KBM-7 (cell line): ENCODE data around the gene KLHDC8B.

ENCODE experiments used
- DNase-seq: peaks from one replicate; pipeline ENCODE4 v3.0.0-alpha.2; 2015
- in situ Hi-C: fragments of 300-500 bp; cut with MboI; formaldehyde crosslinking; loops from 2 replicates; pipeline ENCODE4 v1.14.3; 2020; ENCODE audit warnings: low sequenced_read_pairs, low pct_unique_long_range_greater_than_20kb, mixed read lengths

Gene KLHDC8B

GRCh38 chr3:49157289-49157688 lies 14.1 kb upstream of the KLHDC8B start:
- DNase-seq = no peak
- in situ Hi-C loops = no loop called here

GRCh38 chr3:49158103-49158709 lies 13.2 kb upstream of the KLHDC8B start:
- in situ Hi-C loops = no loop called here
- peak; percentile 60 for DNase-seq

GRCh38 chr3:49158792-49159191 lies 12.6 kb upstream of the KLHDC8B start:
- in situ Hi-C loops = no loop called here
- DNase-seq = no peak

GRCh38 chr3:49161197-49161596 lies 10.2 kb upstream of the KLHDC8B start:
- no peak for DNase-seq
- in situ Hi-C loops = no loop called here

- in situ Hi-C loops = no loop called here
Observed at GRCh38 chr3:49161808-49162530, 9.4 kb upstream of the KLHDC8B start.

GRCh38 chr3:49162751-49163419 lies 8.5 kb upstream of the KLHDC8B start:
- DNase-seq = no peak
- in situ Hi-C loops = no loop called here

More at GRCh38 chr3:49161808-49162530, 9.4 kb upstream of the KLHDC8B start:
- peak; percentile 80 for DNase-seq

- in situ Hi-C loops = no loop called here
- no peak for DNase-seq
Observed at GRCh38 chr3:49163609-49164008, 7.8 kb upstream of the KLHDC8B start.

GRCh38 chr3:49164983-49165720 lies 6.2 kb upstream of the KLHDC8B start:
- in situ Hi-C loops = no loop called here
- no peak for DNase-seq

GRCh38 chr3:49165771-49166751 lies 5.3 kb upstream of the KLHDC8B start, which contains the start of gene CCDC71:
Gene CCDC71, minus strand, starts transcription at chr3:49166331. Its CDS starts 2,123 bp downstream, at chr3:49164208.
- peak; percentile 87 for DNase-seq
- in situ Hi-C loops = no loop called here

- no peak for DNase-seq
- in situ Hi-C loops = no loop called here
Observed at GRCh38 chr3:49166752-49167556, 4.4 kb upstream of the KLHDC8B start.

GRCh38 chr3:49170744-49171118 lies 667 bp upstream of the KLHDC8B start:
- DNase-seq = no peak
- in situ Hi-C loops = no loop called here

- in situ Hi-C loops = no loop called here
- no peak for DNase-seq
Observed at GRCh38 chr3:49171775-49172500, 540 bp downstream of the KLHDC8B start.

- no peak for DNase-seq
- in situ Hi-C loops = no loop called here
Observed at GRCh38 chr3:49172551-49173041, 1.2 kb downstream of the KLHDC8B start.

GRCh38 chr3:49173116-49173791 lies 1.9 kb downstream of the KLHDC8B start:
- no peak for DNase-seq
- in situ Hi-C loops = no loop called here

- DNase-seq = no peak
- in situ Hi-C loops = no loop called here
Observed at GRCh38 chr3:49173792-49174170, 2.4 kb downstream of the KLHDC8B start.

- in situ Hi-C loops = no loop called here
- DNase-seq = no peak
Observed at GRCh38 chr3:49174397-49174985, 3.1 kb downstream of the KLHDC8B start.
